ENCODE measurements around the gene GMNN.
A peak's percentile ranks its signal among the peaks of the same experiment; 100 is the strongest.
"Not testable (repeated sequence)": the region's sequence is repeated elsewhere in the genome, so short reads cannot be mapped to it uniquely, and the experiment has no call there.

GMNN gene

GRCh38 chr6:24753545-24753944 lies 21.2 kb upstream of the GMNN start:
- Mint-ChIP-seq H3K27me3 (no peaks in the 10 kb centered on the region), H3K4me3 (no peak overlapping the region), H3K27ac (no peak overlapping the region), H3K36me3 (no peaks in the 10 kb centered on the region), H3K9me3 (no peaks in the 10 kb centered on the region), H3K4me1 (peaks cover 8% of the 10 kb centered on the region)
- ATAC-seq = no peak

- ATAC-seq, H3K27me3 Mint-ChIP-seq, H3K4me3 Mint-ChIP-seq, H3K36me3 Mint-ChIP-seq, H3K27ac Mint-ChIP-seq, H3K4me1 Mint-ChIP-seq, H3K9me3 Mint-ChIP-seq: not testable (repeated sequence)
Observed at GRCh38 chr6:24754378-24754777, 20.4 kb upstream of the GMNN start.

GRCh38 chr6:24755279-24755678 lies 19.5 kb upstream of the GMNN start:
- Mint-ChIP-seq H3K4me3 (no peak overlapping the region), H3K27ac (no peak overlapping the region), H3K27me3 (no peaks in the 10 kb centered on the region), H3K36me3 (no peaks in the 10 kb centered on the region), H3K9me3 (no peaks in the 10 kb centered on the region), H3K4me1 (no peaks in the 10 kb centered on the region)
- ATAC-seq = no peak

- H3K27ac Mint-ChIP-seq = no peak overlapping the region
- no peaks in the 10 kb centered on the region for H3K27me3 Mint-ChIP-seq
- peaks cover 3% of the 10 kb centered on the region for H3K9me3 Mint-ChIP-seq
- no peak overlapping the region for H3K4me3 Mint-ChIP-seq
- no peaks in the 10 kb centered on the region for H3K36me3 Mint-ChIP-seq
- ATAC-seq = no peak
- H3K4me1 Mint-ChIP-seq = peaks cover 6% of the 10 kb centered on the region
Observed at GRCh38 chr6:24757611-24758010, 17.1 kb upstream of the GMNN start.

- Mint-ChIP-seq H3K36me3 (no peaks in the 10 kb centered on the region), H3K4me3 (no peak overlapping the region), H3K27ac (no peak overlapping the region), H3K27me3 (no peaks in the 10 kb centered on the region), H3K9me3 (peaks cover 3% of the 10 kb centered on the region), H3K4me1 (peaks cover 6% of the 10 kb centered on the region)
- no peak for ATAC-seq
Observed at GRCh38 chr6:24759718-24760117, 15.0 kb upstream of the GMNN start.

- no peak overlapping the region for H3K27ac Mint-ChIP-seq
- H3K4me1 Mint-ChIP-seq = peaks cover 6% of the 10 kb centered on the region
- peaks cover 3% of the 10 kb centered on the region for H3K9me3 Mint-ChIP-seq
- ATAC-seq = no peak
- no peaks in the 10 kb centered on the region for H3K27me3 Mint-ChIP-seq
- no peaks in the 10 kb centered on the region for H3K36me3 Mint-ChIP-seq
- H3K4me3 Mint-ChIP-seq = no peak overlapping the region
Observed at GRCh38 chr6:24760210-24760609, 14.5 kb upstream of the GMNN start.

GRCh38 chr6:24761193-24761835 lies 13.4 kb upstream of the GMNN start:
- H3K27me3 Mint-ChIP-seq = no peaks in the 10 kb centered on the region
- H3K4me1 Mint-ChIP-seq = peaks cover 6% of the 10 kb centered on the region
- no peaks in the 10 kb centered on the region for H3K36me3 Mint-ChIP-seq
- peak; percentile 24 for ATAC-seq
- H3K27ac Mint-ChIP-seq = peak overlapping the region; percentile 23
- H3K4me3 Mint-ChIP-seq = no peak overlapping the region
- H3K9me3 Mint-ChIP-seq = peaks cover 3% of the 10 kb centered on the region

- Mint-ChIP-seq H3K4me3 (no peak overlapping the region), H3K27ac (peak overlapping the region; percentile 23), H3K27me3 (no peaks in the 10 kb centered on the region), H3K9me3 (peaks cover 3% of the 10 kb centered on the region), H3K4me1 (peaks cover 6% of the 10 kb centered on the region), H3K36me3 (no peaks in the 10 kb centered on the region)
- peak; percentile 36 for ATAC-seq
Observed at GRCh38 chr6:24761851-24762250, 12.9 kb upstream of the GMNN start.

GRCh38 chr6:24763578-24763977 lies 11.2 kb upstream of the GMNN start:
- no peaks in the 10 kb centered on the region for H3K27me3 Mint-ChIP-seq
- no peak overlapping the region for H3K4me3 Mint-ChIP-seq
- peaks cover 6% of the 10 kb centered on the region for H3K4me1 Mint-ChIP-seq
- ATAC-seq = no peak
- H3K27ac Mint-ChIP-seq = no peak overlapping the region
- H3K9me3 Mint-ChIP-seq = peaks cover 3% of the 10 kb centered on the region
- H3K36me3 Mint-ChIP-seq = no peaks in the 10 kb centered on the region

GRCh38 chr6:24764833-24765828 lies 9.6 kb upstream of the GMNN start:
- H3K9me3 Mint-ChIP-seq, H3K36me3 Mint-ChIP-seq, H3K27me3 Mint-ChIP-seq, ATAC-seq, H3K27ac Mint-ChIP-seq, H3K4me1 Mint-ChIP-seq, H3K4me3 Mint-ChIP-seq: not testable (repeated sequence)

- H3K4me3 Mint-ChIP-seq, ATAC-seq, H3K27me3 Mint-ChIP-seq: not testable (repeated sequence)
Observed at GRCh38 chr6:24765968-24766367, 8.8 kb upstream of the GMNN start.

GRCh38 chr6:24766680-24767462 lies 7.9 kb upstream of the GMNN start:
- H3K4me3 Mint-ChIP-seq = no peak overlapping the region
- no peak overlapping the region for H3K27ac Mint-ChIP-seq
- H3K9me3 Mint-ChIP-seq = peaks cover 1% of the 10 kb centered on the region
- H3K27me3 Mint-ChIP-seq = no peaks in the 10 kb centered on the region
- H3K36me3 Mint-ChIP-seq = no peaks in the 10 kb centered on the region
- ATAC-seq = no peak
- H3K4me1 Mint-ChIP-seq = peaks cover 3% of the 10 kb centered on the region

More at GRCh38 chr6:24765968-24766367, 8.8 kb upstream of the GMNN start:
- not testable (repeated sequence) for H3K9me3 Mint-ChIP-seq, H3K36me3 Mint-ChIP-seq, H3K4me1 Mint-ChIP-seq, H3K27ac Mint-ChIP-seq

GRCh38 chr6:24768361-24768760 lies 6.4 kb upstream of the GMNN start:
- Mint-ChIP-seq H3K4me1 (no peaks in the 10 kb centered on the region), H3K36me3 (no peaks in the 10 kb centered on the region), H3K27ac (no peak overlapping the region), H3K27me3 (no peaks in the 10 kb centered on the region), H3K9me3 (no peaks in the 10 kb centered on the region), H3K4me3 (no peak overlapping the region)
- ATAC-seq = no peak

GRCh38 chr6:24775520-24776058 lies 852 bp downstream of the GMNN start:
- Mint-ChIP-seq H3K27me3 (no peaks in the 10 kb centered on the region), H3K27ac (peak overlapping the region; percentile 97), H3K4me3 (peak overlapping the region; percentile 98), H3K9me3 (no peaks in the 10 kb centered on the region), H3K36me3 (peaks cover 11% of the 10 kb centered on the region), H3K4me1 (peaks cover 23% of the 10 kb centered on the region)
- ATAC-seq = no peak

GRCh38 chr6:24777227-24777626 lies 2.5 kb downstream of the GMNN start:
- Mint-ChIP-seq H3K9me3 (no peaks in the 10 kb centered on the region), H3K4me1 (peaks cover 23% of the 10 kb centered on the region), H3K27me3 (no peaks in the 10 kb centered on the region), H3K27ac (no peak overlapping the region), H3K4me3 (no peak overlapping the region), H3K36me3 (peaks cover 20% of the 10 kb centered on the region)
- no peak for ATAC-seq
